Kidney epithelial cell (primary cell): ENCODE results near the gene MAPK13. TPM values are rescaled to one million over a fixed set of nuclear protein-coding genes. Genes with fewer than 3 reads are reported as not detected.

Experiments
- DNase-seq: peaks from one replicate; pipeline ENCODE4 v3.0.0-alpha.2; 2010; ENCODE audit warnings: low read depth
- H3K27me3 ChIP-seq: 2 replicates; pipeline ENCODE4 v1.6.0; 2011; ENCODE audit warnings: low read length; ENCODE audit not compliant: control insufficient read depth, insufficient read depth
- H3K36me3 ChIP-seq: 2 replicates; pipeline ENCODE4 v1.5.1; 2011; ENCODE audit warnings: low read length; ENCODE audit not compliant: control insufficient read depth, insufficient read depth
- H3K4me3 ChIP-seq: 2 replicates; pipeline ENCODE4 v1.5.1; 2011; ENCODE audit warnings: low read depth, mild to moderate bottlenecking, control low read depth, low read length
- CTCF ChIP-seq: IDR thresholded peaks from 2 replicates; pipeline ENCODE4 v1.5.1; 2011; ENCODE audit warnings: mild to moderate bottlenecking, moderate library complexity, low read length, control low read depth, inconsistent platforms; ENCODE audit not compliant: insufficient read depth, poor library complexity, severe bottlenecking
- total RNA-seq: library from RNA; depleted of rRNA; stranded (reverse); fragments of >200 nt; gene quantifications from 2 replicates; pipeline ENCODE4 v1.2.3, GENCODE V29; 2015

The MAPK13 gene
- total RNA-seq, 1 donor from 2014 or later, result 51.3 TPM

GRCh38 chr6:36142971-36143838 is 12.9 kb downstream of the MAPK13 start:
- Histone ChIP-seq H3K4me3 (no peak overlapping the region), H3K36me3 (no peaks in the 10 kb centered on the region), H3K27me3 (no peaks in the 10 kb centered on the region)
- no peak for TF ChIP-seq CTCF
- DNase-seq, result no peak

- Histone ChIP-seq H3K36me3 (no peaks in the 10 kb centered on the region), H3K27me3 (no peaks in the 10 kb centered on the region), H3K4me3 (no peak overlapping the region)
- no peak for DNase-seq
- no peak for TF ChIP-seq CTCF
These were observed 15.2 kb downstream of the MAPK13 start for GRCh38 chr6:36145495-36145894.

GRCh38 chr6:36147294-36147693 is 17.0 kb downstream of the MAPK13 start:
- H3K27me3 ChIP-seq, result no peaks in the 10 kb centered on the region
- no peaks in the 10 kb centered on the region for H3K36me3 ChIP-seq
- H3K4me3 ChIP-seq, result no peak overlapping the region
- no peak for DNase-seq
- TF ChIP-seq CTCF, result no peak

- no peaks in the 10 kb centered on the region for H3K27me3 ChIP-seq
- no peak for DNase-seq
- H3K4me3 ChIP-seq, result no peak overlapping the region
- H3K36me3 ChIP-seq, result no peaks in the 10 kb centered on the region
- TF ChIP-seq CTCF, result no peak
These were observed 19.2 kb downstream of the MAPK13 start for GRCh38 chr6:36149476-36149875.

GRCh38 chr6:36150283-36150682 is 20.0 kb downstream of the MAPK13 start:
- no peak for DNase-seq
- H3K27me3 ChIP-seq, result no peaks in the 10 kb centered on the region

More at GRCh38 chr6:36150283-36150682, 20.0 kb downstream of the MAPK13 start:
- Histone ChIP-seq H3K36me3 (no peaks in the 10 kb centered on the region), H3K4me3 (no peak overlapping the region)
- no peak for TF ChIP-seq CTCF
